Measurements from ENCODE around the gene UNC5C. TPM values are rescaled to one million over a fixed set of nuclear protein-coding genes. Genes with fewer than 3 reads are reported as not detected.

UNC5C gene
- total RNA-seq, 2 experiments from 2014 or later: not detected

DNA sequence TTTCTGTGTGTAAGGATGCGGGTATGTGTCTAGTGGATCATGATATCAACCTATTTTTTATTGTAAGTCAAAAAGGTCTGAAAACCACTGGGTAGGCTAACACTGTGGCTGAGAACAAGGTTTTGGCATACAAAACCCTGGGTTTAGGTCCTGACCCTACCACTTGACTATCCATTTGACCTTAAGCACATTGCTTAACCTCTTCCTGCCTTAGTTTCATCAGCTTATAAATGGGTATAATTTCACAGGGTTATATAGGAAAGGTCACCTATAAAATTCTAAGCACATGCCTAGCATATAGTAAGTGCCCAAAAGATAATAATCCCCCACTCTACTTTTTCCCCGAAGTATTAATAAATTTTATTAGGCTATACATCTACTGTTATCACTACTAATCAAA lies 263.0 kb downstream of the UNC5C start:
- CTCF ChIA-PET (ENCODE audit: unreplicated experiment): no interaction called here
- no peak for DNase-seq (ENCODE audit: low spot score)

DNA sequence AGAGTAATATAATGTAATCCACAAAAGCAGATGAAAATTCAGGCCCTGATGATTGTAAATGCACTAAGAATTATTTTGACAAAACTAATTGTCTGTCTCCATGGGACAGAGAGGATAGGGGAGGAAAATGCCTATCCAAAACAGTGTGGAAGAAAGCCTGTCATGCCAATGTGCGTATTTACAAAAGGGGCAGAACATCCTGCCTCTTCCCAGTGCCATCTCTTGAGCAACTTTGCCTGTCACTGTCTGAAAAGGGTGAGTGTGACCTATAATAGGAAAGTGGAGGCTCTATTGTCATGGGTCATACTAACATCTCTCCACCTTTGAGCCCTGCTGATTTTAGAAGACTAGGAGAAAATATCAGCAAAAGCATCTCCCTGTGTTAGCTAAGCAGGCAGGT lies 264.1 kb downstream of the UNC5C start:
- POLR2A ChIA-PET: no interaction called here
- no peak overlapping the region for H3K4me2 ChIP-seq (ENCODE audit: low read length)
- no peaks in the 10 kb centered on the region for H4K20me1 ChIP-seq (ENCODE audit: insufficient read depth, low read length)
- no TSS peak for BruUV-seq (replicated peaks)
- no peaks in the 10 kb centered on the region for H3K79me2 ChIP-seq (ENCODE audit: insufficient read depth, low read depth, low read length)
- no peak for DNase-seq (ENCODE audit: low spot score)
- H3K9me2 ChIP-seq (ENCODE audit: insufficient read depth, low read length): no peaks in the 10 kb centered on the region
- no peak overlapping the region for H3K27ac ChIP-seq (ENCODE audit: low read depth, low read length, poor library complexity, severe bottlenecking)
- TF ChIP-seq, protein P1, sequence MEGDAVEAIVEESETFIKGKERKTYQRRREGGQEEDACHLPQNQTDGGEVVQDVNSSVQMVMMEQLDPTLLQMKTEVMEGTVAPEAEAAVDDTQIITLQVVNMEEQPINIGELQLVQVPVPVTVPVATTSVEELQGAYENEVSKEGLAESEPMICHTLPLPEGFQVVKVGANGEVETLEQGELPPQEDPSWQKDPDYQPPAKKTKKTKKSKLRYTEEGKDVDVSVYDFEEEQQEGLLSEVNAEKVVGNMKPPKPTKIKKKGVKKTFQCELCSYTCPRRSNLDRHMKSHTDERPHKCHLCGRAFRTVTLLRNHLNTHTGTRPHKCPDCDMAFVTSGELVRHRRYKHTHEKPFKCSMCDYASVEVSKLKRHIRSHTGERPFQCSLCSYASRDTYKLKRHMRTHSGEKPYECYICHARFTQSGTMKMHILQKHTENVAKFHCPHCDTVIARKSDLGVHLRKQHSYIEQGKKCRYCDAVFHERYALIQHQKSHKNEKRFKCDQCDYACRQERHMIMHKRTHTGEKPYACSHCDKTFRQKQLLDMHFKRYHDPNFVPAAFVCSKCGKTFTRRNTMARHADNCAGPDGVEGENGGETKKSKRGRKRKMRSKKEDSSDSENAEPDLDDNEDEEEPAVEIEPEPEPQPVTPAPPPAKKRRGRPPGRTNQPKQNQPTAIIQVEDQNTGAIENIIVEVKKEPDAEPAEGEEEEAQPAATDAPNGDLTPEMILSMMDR (conservative IDR thresholded peaks at IDR 0.05; ENCODE audit: low read length): no peak
- no peak for TF ChIP-seq EZH2phosphoT487 (IDR thresholded peaks at IDR 0.05; ENCODE audit: borderline replicate concordance, low read depth, low read length)
- CTCF ChIA-PET (ENCODE audit: unreplicated experiment): no interaction called here
- no peak overlapping the region for H2AFZ ChIP-seq (ENCODE audit: low read length)
- intact Hi-C loops (cut with micrococcal nuclease; ENCODE audit: unreplicated experiment): no loop called here
- no peaks in the 10 kb centered on the region for H3K36me3 ChIP-seq (ENCODE audit: insufficient read depth, low read length)
- no peak overlapping the region for H3K4me3 ChIP-seq (ENCODE audit: low read depth, low read length, poor library complexity, severe bottlenecking)
- H3K9me3 ChIP-seq (ENCODE audit: low read length): no peaks in the 10 kb centered on the region
- H3K4me1 ChIP-seq (ENCODE audit: insufficient read depth, low read length, poor library complexity, severe bottlenecking): peaks cover 8% of the 10 kb centered on the region

More for the DNA sequence above, 263.0 kb downstream of the UNC5C start:
- Histone ChIP-seq H3K36me3 (ENCODE audit: insufficient read depth, low read length) (no peaks in the 10 kb centered on the region), H3K4me1 (ENCODE audit: insufficient read depth, low read length, poor library complexity, severe bottlenecking) (peaks cover 8% of the 10 kb centered on the region), H3K9me3 (ENCODE audit: low read length) (no peaks in the 10 kb centered on the region), H2AFZ (ENCODE audit: low read length) (no peak overlapping the region), H3K4me2 (ENCODE audit: low read length) (no peak overlapping the region), H4K20me1 (ENCODE audit: insufficient read depth, low read length) (no peaks in the 10 kb centered on the region), H3K79me2 (ENCODE audit: insufficient read depth, low read depth, low read length) (no peaks in the 10 kb centered on the region), H3K4me3 (ENCODE audit: low read depth, low read length, poor library complexity, severe bottlenecking) (no peak overlapping the region), H3K27ac (ENCODE audit: low read depth, low read length, poor library complexity, severe bottlenecking) (no peak overlapping the region), H3K9me2 (ENCODE audit: insufficient read depth, low read length) (no peaks in the 10 kb centered on the region)
- no peak for TF ChIP-seq EZH2phosphoT487 (IDR thresholded peaks at IDR 0.05; ENCODE audit: borderline replicate concordance, low read depth, low read length)
- TF ChIP-seq, protein P1 (conservative IDR thresholded peaks at IDR 0.05; ENCODE audit: low read length): no peak
- intact Hi-C loops (cut with micrococcal nuclease; ENCODE audit: unreplicated experiment): no loop called here
- POLR2A ChIA-PET: no interaction called here
- BruUV-seq (replicated peaks): no TSS peak

DNA sequence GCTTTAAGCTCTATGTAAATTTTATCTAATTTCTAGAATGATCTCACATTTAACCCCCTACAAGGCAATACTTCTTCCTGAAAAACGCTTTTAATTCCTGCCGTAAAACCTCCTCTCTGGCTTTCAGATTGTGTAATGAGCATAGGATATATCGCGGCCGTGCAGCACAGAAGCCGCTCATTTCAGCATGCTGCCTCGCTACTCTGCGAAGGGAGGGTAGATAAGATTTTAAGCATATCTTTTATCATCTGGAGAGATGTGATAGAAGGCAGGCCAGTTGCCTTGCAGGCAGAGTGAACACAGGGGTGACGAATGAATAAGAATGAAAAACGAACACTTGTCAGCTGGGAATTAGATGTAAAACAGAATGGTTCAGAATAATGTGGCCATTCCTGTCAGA lies 265.5 kb downstream of the UNC5C start:
- no TSS peak for BruUV-seq (replicated peaks)
- intact Hi-C loops (cut with micrococcal nuclease; ENCODE audit: unreplicated experiment): no loop called here
- ChIA-PET POLR2A (no interaction called here), CTCF (ENCODE audit: unreplicated experiment) (no interaction called here)
- no peak overlapping the region for H3K4me3 ChIP-seq (ENCODE audit: low read depth, low read length, poor library complexity, severe bottlenecking)
- no peaks in the 10 kb centered on the region for H3K9me3 ChIP-seq (ENCODE audit: low read length)
- no peak overlapping the region for H3K4me2 ChIP-seq (ENCODE audit: low read length)
- no peaks in the 10 kb centered on the region for H3K79me2 ChIP-seq (ENCODE audit: insufficient read depth, low read depth, low read length)
- no peaks in the 10 kb centered on the region for H3K36me3 ChIP-seq (ENCODE audit: insufficient read depth, low read length)
- no peak for DNase-seq (ENCODE audit: low spot score)
- H2AFZ ChIP-seq (ENCODE audit: low read length): no peak overlapping the region
- H4K20me1 ChIP-seq (ENCODE audit: insufficient read depth, low read length): no peaks in the 10 kb centered on the region
- H3K9me2 ChIP-seq (ENCODE audit: insufficient read depth, low read length): no peaks in the 10 kb centered on the region
- no peak overlapping the region for H3K27ac ChIP-seq (ENCODE audit: low read depth, low read length, poor library complexity, severe bottlenecking)
- TF ChIP-seq, protein P1 (conservative IDR thresholded peaks at IDR 0.05; ENCODE audit: low read length): no peak
- TF ChIP-seq EZH2phosphoT487 (IDR thresholded peaks at IDR 0.05; ENCODE audit: borderline replicate concordance, low read depth, low read length): no peak
- H3K4me1 ChIP-seq (ENCODE audit: insufficient read depth, low read length, poor library complexity, severe bottlenecking): no peaks in the 10 kb centered on the region
